HEK293 (cell line): ENCODE data around the gene SMC5.

Source experiments
- PRDM1 ChIP-seq: fragments of 450-650 bp; formaldehyde crosslinking; IDR thresholded peaks from 2 replicates; pipeline ENCODE4; 2016; ENCODE audit warnings: missing biosample characterization, missing genetic modification characterization
- ZBTB8A ChIP-seq: fragments of 450-650 bp; formaldehyde crosslinking; IDR thresholded peaks from 2 replicates; pipeline ENCODE4 v1.5.1; 2016; ENCODE audit warnings: missing biosample characterization, missing genetic modification characterization
- ZNF121 ChIP-seq: fragments of 450-650 bp; formaldehyde crosslinking; IDR thresholded peaks from 2 replicates; pipeline ENCODE4 v1.5.1; 2016; ENCODE audit warnings: missing biosample characterization, missing genetic modification characterization
- ZNF133 ChIP-seq: fragments of 450-650 bp; formaldehyde crosslinking; IDR thresholded peaks from 2 replicates; pipeline ENCODE4 v1.5.1; 2016; ENCODE audit warnings: missing biosample characterization, missing genetic modification characterization
- ZNF155 ChIP-seq: fragments of 450-650 bp; formaldehyde crosslinking; IDR thresholded peaks from 2 replicates; pipeline ENCODE4 v1.5.1; 2016; ENCODE audit warnings: missing biosample characterization, missing genetic modification characterization
- ZNF175 ChIP-seq: fragments of 450-650 bp; formaldehyde crosslinking; IDR thresholded peaks from 2 replicates; pipeline ENCODE4 v1.5.1; 2016; ENCODE audit warnings: missing biosample characterization, missing genetic modification characterization
- ZNF24 ChIP-seq: fragments of 450-650 bp; formaldehyde crosslinking; IDR thresholded peaks from 2 replicates; pipeline ENCODE4 v1.5.1; 2016; ENCODE audit warnings: missing biosample characterization, missing genetic modification characterization
- ZNF423 ChIP-seq: fragments of 450-650 bp; formaldehyde crosslinking; IDR thresholded peaks from 2 replicates; pipeline ENCODE4 v1.5.1; 2016; ENCODE audit warnings: missing biosample characterization, missing genetic modification characterization
- ZNF561 ChIP-seq: fragments of 450-650 bp; IDR thresholded peaks from 2 replicates; pipeline ENCODE4 v1.5.1; 2018; ENCODE audit warnings: missing biosample characterization, missing genetic modification characterization, borderline replicate concordance
- ZNF596 ChIP-seq: fragments of 450-650 bp; IDR thresholded peaks from 2 replicates; pipeline ENCODE4 v1.5.0; 2018; ENCODE audit warnings: missing biosample characterization, mild to moderate bottlenecking, missing genetic modification characterization, moderate library complexity
- ZNF785 ChIP-seq: fragments of 450-650 bp; formaldehyde crosslinking; IDR thresholded peaks from 2 replicates; pipeline ENCODE4 v1.5.1; 2016; ENCODE audit warnings: missing biosample characterization, missing genetic modification characterization
- TF ChIP-seq, protein P1 (sequence below): sonication (generic); formaldehyde crosslinking; IDR thresholded peaks from 2 replicates; pipeline ENCODE4 v1.8.1; 2022; ENCODE audit warnings: mild to moderate bottlenecking, moderate library complexity, missing genetic modification reagents
- TF ChIP-seq, protein P2 (sequence below): fragments of 450-650 bp; formaldehyde crosslinking; IDR thresholded peaks from 2 replicates; pipeline ENCODE4 v1.5.1; 2016; ENCODE audit warnings: missing biosample characterization, missing genetic modification characterization
- TF ChIP-seq, protein P3 (sequence below): fragments of 450-650 bp; formaldehyde crosslinking; IDR thresholded peaks from 2 replicates; pipeline ENCODE4 v1.5.1; 2016; ENCODE audit warnings: missing biosample characterization, missing genetic modification characterization

DNA sequence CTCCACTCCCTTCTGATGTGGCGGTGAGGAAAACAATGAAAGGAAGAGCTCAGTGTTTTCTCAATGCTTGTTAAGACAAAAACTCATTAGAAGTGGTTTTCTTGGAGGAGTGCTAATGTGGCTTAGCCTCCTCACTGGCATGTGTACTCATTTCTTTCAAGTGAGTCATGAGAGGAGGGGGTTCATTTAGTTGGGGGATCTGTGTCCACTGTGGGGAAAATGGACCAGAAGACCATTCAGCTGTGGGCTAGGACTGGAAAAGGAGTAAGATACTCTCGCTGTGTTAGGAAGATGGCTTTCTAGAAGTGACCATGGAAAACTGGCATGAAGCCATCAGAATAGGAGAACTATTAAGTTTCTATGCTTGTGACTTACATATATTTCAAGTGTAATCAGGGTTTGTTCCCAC is 132.2 kb downstream of the SMC5 start:
- TF ChIP-seq ZNF596 (tag by site-specific recombination) (no peak), ZNF24 (tag by site-specific recombination) (no peak), ZBTB8A (no peak), ZNF423 (tag by site-specific recombination) (no peak), ZNF561 (tag by site-specific recombination) (no peak), ZNF175 (tag by site-specific recombination) (no peak), ZNF121 (tag by site-specific recombination) (no peak), ZNF785 (tag by site-specific recombination) (no peak), PRDM1 (tag by site-specific recombination) (no peak), ZNF155 (tag by site-specific recombination) (no peak), ZNF133 (tag by site-specific recombination) (no peak)
- TF ChIP-seq, protein P1, sequence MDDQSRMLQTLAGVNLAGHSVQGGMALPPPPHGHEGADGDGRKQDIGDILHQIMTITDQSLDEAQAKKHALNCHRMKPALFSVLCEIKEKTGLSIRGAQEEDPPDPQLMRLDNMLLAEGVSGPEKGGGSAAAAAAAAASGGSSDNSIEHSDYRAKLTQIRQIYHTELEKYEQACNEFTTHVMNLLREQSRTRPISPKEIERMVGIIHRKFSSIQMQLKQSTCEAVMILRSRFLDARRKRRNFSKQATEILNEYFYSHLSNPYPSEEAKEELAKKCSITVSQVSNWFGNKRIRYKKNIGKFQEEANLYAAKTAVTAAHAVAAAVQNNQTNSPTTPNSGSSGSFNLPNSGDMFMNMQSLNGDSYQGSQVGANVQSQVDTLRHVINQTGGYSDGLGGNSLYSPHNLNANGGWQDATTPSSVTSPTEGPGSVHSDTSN (CRISPR knock-in tag) = no peak
- TF ChIP-seq, protein P2, sequence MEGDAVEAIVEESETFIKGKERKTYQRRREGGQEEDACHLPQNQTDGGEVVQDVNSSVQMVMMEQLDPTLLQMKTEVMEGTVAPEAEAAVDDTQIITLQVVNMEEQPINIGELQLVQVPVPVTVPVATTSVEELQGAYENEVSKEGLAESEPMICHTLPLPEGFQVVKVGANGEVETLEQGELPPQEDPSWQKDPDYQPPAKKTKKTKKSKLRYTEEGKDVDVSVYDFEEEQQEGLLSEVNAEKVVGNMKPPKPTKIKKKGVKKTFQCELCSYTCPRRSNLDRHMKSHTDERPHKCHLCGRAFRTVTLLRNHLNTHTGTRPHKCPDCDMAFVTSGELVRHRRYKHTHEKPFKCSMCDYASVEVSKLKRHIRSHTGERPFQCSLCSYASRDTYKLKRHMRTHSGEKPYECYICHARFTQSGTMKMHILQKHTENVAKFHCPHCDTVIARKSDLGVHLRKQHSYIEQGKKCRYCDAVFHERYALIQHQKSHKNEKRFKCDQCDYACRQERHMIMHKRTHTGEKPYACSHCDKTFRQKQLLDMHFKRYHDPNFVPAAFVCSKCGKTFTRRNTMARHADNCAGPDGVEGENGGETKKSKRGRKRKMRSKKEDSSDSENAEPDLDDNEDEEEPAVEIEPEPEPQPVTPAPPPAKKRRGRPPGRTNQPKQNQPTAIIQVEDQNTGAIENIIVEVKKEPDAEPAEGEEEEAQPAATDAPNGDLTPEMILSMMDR = no peak
- TF ChIP-seq, protein P3, sequence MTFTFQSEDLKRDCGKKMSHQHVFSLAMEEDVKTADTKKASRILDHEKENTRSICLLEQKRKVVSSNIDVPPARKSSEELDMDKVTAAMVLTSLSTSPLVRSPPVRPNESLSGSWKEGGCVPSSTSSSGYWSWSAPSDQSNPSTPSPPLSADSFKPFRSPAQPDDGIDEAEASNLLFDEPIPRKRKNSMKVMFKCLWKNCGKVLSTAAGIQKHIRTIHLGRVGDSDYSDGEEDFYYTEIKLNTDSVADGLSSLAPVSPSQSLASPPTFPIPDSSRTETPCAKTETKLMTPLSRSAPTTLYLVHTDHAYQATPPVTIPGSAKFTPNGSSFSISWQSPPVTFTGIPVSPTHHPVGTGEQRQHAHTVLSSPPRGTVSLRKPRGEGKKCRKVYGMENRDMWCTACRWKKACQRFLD (tag by site-specific recombination) = no peak
